ENCODE results near the gene ECSCR.
"Not testable (repeated sequence)": the region's sequence is repeated elsewhere in the genome, so short reads cannot be mapped to it uniquely, and the experiment has no call there.

ECSCR gene

GRCh38 chr5:139445325-139446170 lies 17.0 kb downstream of the ECSCR start:
- no peak for DNase-seq
- no peak for ATAC-seq

GRCh38 chr5:139443831-139444453 lies 18.6 kb downstream of the ECSCR start:
- DNase-seq (no peak), ATAC-seq (peak; percentile 10)

GRCh38 chr5:139440416-139440815 lies 22.1 kb downstream of the ECSCR start:
- DNase-seq, ATAC-seq: not testable (repeated sequence)

- ATAC-seq: peak; percentile 95
- DNase-seq: peak; percentile 93
These were observed 23.3 kb downstream of the ECSCR start, which contains the start of gene DNAJC18 for GRCh38 chr5:139439013-139439903. Gene DNAJC18, minus strand, starts transcription at chr5:139439525. Its CDS starts 80 bp downstream, at chr5:139439445.

GRCh38 chr5:139438707-139439012 lies 23.9 kb downstream of the ECSCR start:
- no peak for DNase-seq
- no peak for ATAC-seq

GRCh38 chr5:139435676-139436075 lies 26.9 kb downstream of the ECSCR start:
- ATAC-seq: no peak
- no peak for DNase-seq

- DNase-seq (no peak), ATAC-seq (no peak)
These were observed 30.8 kb downstream of the ECSCR start for GRCh38 chr5:139431706-139432105.

GRCh38 chr5:139430015-139430414 lies 32.5 kb downstream of the ECSCR start:
- no peak for ATAC-seq

GRCh38 chr5:139426203-139426885 lies 36.2 kb downstream of the ECSCR start:
- DNase-seq (no peak), ATAC-seq (no peak)

More at GRCh38 chr5:139430015-139430414, 32.5 kb downstream of the ECSCR start:
- DNase-seq: no peak

- DNase-seq (no peak), ATAC-seq (no peak)
These were observed 37.0 kb downstream of the ECSCR start for GRCh38 chr5:139425497-139425896.

- peak; percentile 83 for ATAC-seq
- DNase-seq: peak; percentile 51
These were observed 40.1 kb downstream of the ECSCR start for GRCh38 chr5:139422307-139422893.

- DNase-seq (no peak), ATAC-seq (no peak)
These were observed 43.0 kb downstream of the ECSCR start for GRCh38 chr5:139419226-139420192.

- DNase-seq: no peak
- ATAC-seq: no peak
These were observed 43.8 kb downstream of the ECSCR start for GRCh38 chr5:139418793-139419192.

GRCh38 chr5:139417214-139417613 lies 45.3 kb downstream of the ECSCR start:
- DNase-seq (no peak), ATAC-seq (no peak)

- ATAC-seq (no peak), DNase-seq (no peak)
These were observed 45.9 kb downstream of the ECSCR start for GRCh38 chr5:139416651-139417050.

- DNase-seq: no peak
- no peak for ATAC-seq
These were observed 46.7 kb downstream of the ECSCR start for GRCh38 chr5:139415869-139416268.

- DNase-seq (peak; percentile 53), ATAC-seq (peak; percentile 82)
These were observed 47.2 kb downstream of the ECSCR start for GRCh38 chr5:139415221-139415861.

- ATAC-seq (peak; percentile 58), DNase-seq (peak; percentile 48)
These were observed 47.9 kb downstream of the ECSCR start for GRCh38 chr5:139414581-139415130.

- ATAC-seq (peak; percentile 25), DNase-seq (peak; percentile 17)
These were observed 48.6 kb downstream of the ECSCR start for GRCh38 chr5:139413963-139414362.

All from stimulated activated naive CD8-positive, alpha-beta T cell treated with anti-CD3 and anti-CD28 coated beads, Interleukin-15, Interleukin-2, amounts not matched to agents 100 U/mL and 50 U/mL, for 24 hours (primary cell).